Retinal pigment epithelial cell (primary cell): ENCODE data around the gene CCDC191.

Experiments
- DNase-seq: peaks from one replicate; pipeline ENCODE4 v3.0.0-alpha.2; 2010; ENCODE audit warnings: low read depth
- H3K4me3 ChIP-seq: 2 replicates; pipeline ENCODE4 v1.5.1; 2011; ENCODE audit warnings: mild to moderate bottlenecking, low read length, control low read depth, moderate library complexity
- CTCF ChIP-seq: conservative IDR thresholded peaks from 2 replicates; pipeline ENCODE4 v1.5.1; 2011; ENCODE audit warnings: low read depth, low read length, control low read depth, inconsistent platforms

CCDC191 gene

GRCh38 chr3:114014211-114014610, 42.1 kb downstream of the CCDC191 start:
- TF ChIP-seq CTCF = no peak
- no peak for DNase-seq

DNA sequence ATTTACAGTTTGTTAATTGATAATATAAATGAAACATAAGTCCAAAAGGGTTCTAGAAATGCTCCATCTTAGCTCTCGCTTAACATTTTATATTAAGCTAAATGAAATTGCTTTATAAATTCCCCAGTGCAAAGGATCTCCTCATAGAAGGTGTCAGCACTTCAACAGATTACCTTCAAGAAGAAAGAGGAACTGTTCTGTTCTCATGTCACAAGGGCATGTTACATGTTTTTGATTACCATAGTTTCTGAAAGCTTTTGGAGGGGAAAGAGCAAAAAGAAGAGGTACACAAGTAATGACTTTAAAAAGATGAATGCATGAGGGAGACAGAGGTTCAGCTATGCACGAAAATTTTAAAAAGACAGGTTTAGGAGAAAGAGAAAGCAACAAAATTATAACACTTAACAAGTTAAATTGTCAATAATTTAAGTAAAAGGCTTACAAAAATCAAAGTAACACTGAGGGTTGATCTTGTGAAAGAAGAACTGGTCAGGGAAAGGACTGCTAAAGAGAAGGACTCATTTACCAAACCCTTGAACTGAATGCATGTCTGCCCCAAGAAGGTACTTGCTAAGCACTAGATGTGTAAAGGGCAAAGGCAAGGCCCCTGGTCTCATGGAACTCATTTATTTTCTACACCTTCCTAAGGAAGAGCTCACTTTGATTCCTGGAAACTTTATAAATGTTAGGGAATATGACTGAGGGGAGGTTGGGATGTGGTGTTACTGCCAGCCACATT, 45.1 kb downstream of the CCDC191 start:
- no peak for DNase-seq
- no peak for TF ChIP-seq CTCF
- no peak overlapping the region for H3K4me3 ChIP-seq

More at GRCh38 chr3:114014211-114014610, 42.1 kb downstream of the CCDC191 start:
- H3K4me3 ChIP-seq = no peak overlapping the region

GRCh38 chr3:114005481-114005880, 50.8 kb downstream of the CCDC191 start:
- no peak overlapping the region for H3K4me3 ChIP-seq
- TF ChIP-seq CTCF = no peak
- no peak for DNase-seq

- no peak for TF ChIP-seq CTCF
- DNase-seq = no peak
- H3K4me3 ChIP-seq = no peak overlapping the region
Observed at GRCh38 chr3:113985541-113985940, 70.8 kb downstream of the CCDC191 start.

GRCh38 chr3:113983544-113983943, 72.8 kb downstream of the CCDC191 start:
- TF ChIP-seq CTCF = no peak
- H3K4me3 ChIP-seq = no peak overlapping the region
- no peak for DNase-seq

DNA sequence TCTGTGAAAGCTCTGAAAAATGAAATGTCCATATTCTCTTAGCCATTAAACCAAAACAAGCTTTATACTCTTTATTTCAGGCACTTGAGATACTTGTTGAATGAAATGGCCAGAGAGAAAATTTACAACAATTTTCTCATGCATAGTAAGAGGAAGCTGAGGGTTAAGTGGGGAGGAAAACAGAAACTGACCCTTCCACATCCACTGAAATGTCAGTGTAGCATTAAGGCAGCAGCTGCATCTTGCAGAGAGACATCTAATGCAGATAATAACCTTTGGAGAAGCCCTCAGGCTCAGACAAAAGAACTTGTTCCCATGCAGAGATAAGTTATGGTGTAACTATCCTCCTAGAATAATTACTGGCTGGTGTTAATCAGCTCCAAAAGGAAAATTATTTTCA, 74.5 kb downstream of the CCDC191 start:
- TF ChIP-seq CTCF = no peak

DNA sequence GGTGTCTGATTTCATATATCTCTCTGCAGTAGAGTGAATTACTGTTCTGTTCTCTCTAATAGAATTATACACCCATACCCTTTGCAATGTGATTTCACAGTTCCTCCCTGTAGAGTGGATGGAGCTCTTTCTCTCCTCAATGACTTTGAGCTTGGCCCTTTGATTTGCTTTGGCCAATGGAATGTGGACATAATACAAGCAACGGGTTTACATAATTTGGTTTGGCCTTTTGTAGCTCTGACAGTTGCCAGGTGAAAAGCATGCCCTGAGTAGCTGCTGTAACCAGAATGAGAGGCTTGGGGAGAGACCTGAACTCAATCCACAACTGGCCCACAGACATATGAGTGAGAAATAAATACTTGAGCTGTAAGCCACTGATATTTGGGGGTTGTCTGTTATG, 76.4 kb downstream of the CCDC191 start:
- DNase-seq = no peak
- no peak for TF ChIP-seq CTCF
- H3K4me3 ChIP-seq = no peak overlapping the region

More for the DNA sequence above, 74.5 kb downstream of the CCDC191 start:
- no peak for DNase-seq
- no peak overlapping the region for H3K4me3 ChIP-seq
